Stimulated activated naive CD8-positive, alpha-beta T cell treated with anti-CD3 and anti-CD28 coated beads, Interleukin-15, amount 100 ng/mL, for 72 hours (primary cell): ENCODE measurements around the gene HS6ST1.
A peak's percentile ranks its signal among the peaks of the same experiment; 100 is the strongest.

Experiments
- ATAC-seq: fragments of 150-1000 bp; cut with Tn5 transposase; 2 replicates; pipeline ENCODE4 v1.10.0; 2021; ENCODE audit warnings: mild to moderate bottlenecking, moderate library complexity
- DNase-seq, 2 donors: peaks; one replicate each; pipeline ENCODE4 v3.0.0; 2021 to 2022
- H3K27ac Mint-ChIP-seq, 2 donors: one replicate each; pipeline ENCODE4 v1.8.0; 2022; ENCODE audit warnings: mild to moderate bottlenecking in 2 of 2, mixed read lengths in 2 of 2, moderate library complexity in 2 of 2
- H3K27me3 Mint-ChIP-seq: one replicate; pipeline ENCODE4 v1.8.0; 2022; ENCODE audit warnings: mixed read lengths
- H3K4me1 Mint-ChIP-seq: one replicate; pipeline ENCODE4 v1.8.0; 2022; ENCODE audit warnings: mild to moderate bottlenecking, mixed read lengths
- H3K4me3 Mint-ChIP-seq, 2 donors: one replicate each; pipeline ENCODE4 v1.8.0; 2022; ENCODE audit warnings: mild to moderate bottlenecking in 2 of 2, mixed read lengths in 2 of 2, moderate library complexity in 1 of 2
- H3K9me3 Mint-ChIP-seq, 2 donors: one replicate each; pipeline ENCODE4 v1.8.0; 2022; ENCODE audit warnings: mixed read lengths in 2 of 2

HS6ST1 gene

GRCh38 chr2:128279009-128279408 lies 39.7 kb downstream of the HS6ST1 start:
- Mint-ChIP-seq H3K9me3 (peaks cover 4% of the 10 kb centered on the region in 2 donors), H3K4me1 (peaks cover 36% of the 10 kb centered on the region), H3K27ac (no peak overlapping the region), H3K4me3 (no peak overlapping the region), H3K27me3 (no peaks in the 10 kb centered on the region)
- no peak for DNase-seq
- no peak for ATAC-seq

- ATAC-seq (no peak), DNase-seq (no peak)
- H3K4me1 Mint-ChIP-seq: peaks cover 29% of the 10 kb centered on the region
- H3K27ac Mint-ChIP-seq: peak overlapping the region in 1 of 2 donors; percentile 74
- no peaks in the 10 kb centered on the region for H3K27me3 Mint-ChIP-seq
- H3K4me3 Mint-ChIP-seq: no peak overlapping the region
- peaks cover 6 to 8% of the 10 kb centered on the region in 2 donors for H3K9me3 Mint-ChIP-seq
Observed at GRCh38 chr2:128277961-128278681, 40.5 kb downstream of the HS6ST1 start.

GRCh38 chr2:128276878-128277675 lies 41.6 kb downstream of the HS6ST1 start:
- DNase-seq (no peak), ATAC-seq (no peak)
- no peaks in the 10 kb centered on the region for H3K27me3 Mint-ChIP-seq
- H3K4me3 Mint-ChIP-seq: no peak overlapping the region
- peaks cover 6 to 8% of the 10 kb centered on the region in 2 donors for H3K9me3 Mint-ChIP-seq
- H3K27ac Mint-ChIP-seq: no peak overlapping the region
- H3K4me1 Mint-ChIP-seq: peaks cover 24% of the 10 kb centered on the region

GRCh38 chr2:128275498-128276045 lies 43.1 kb downstream of the HS6ST1 start:
- H3K27me3 Mint-ChIP-seq: no peaks in the 10 kb centered on the region
- peaks cover 6 to 8% of the 10 kb centered on the region in 2 donors for H3K9me3 Mint-ChIP-seq
- no peak for ATAC-seq
- DNase-seq: no peak
- H3K4me3 Mint-ChIP-seq: no peak overlapping the region
- H3K4me1 Mint-ChIP-seq: peaks cover 14% of the 10 kb centered on the region
- no peak overlapping the region for H3K27ac Mint-ChIP-seq

- peaks cover under 1% of the 10 kb centered on the region for H3K4me1 Mint-ChIP-seq
- H3K9me3 Mint-ChIP-seq: peaks cover 6 to 8% of the 10 kb centered on the region in 2 donors
- no peaks in the 10 kb centered on the region for H3K27me3 Mint-ChIP-seq
- no peak for DNase-seq
- no peak overlapping the region for H3K27ac Mint-ChIP-seq
- H3K4me3 Mint-ChIP-seq: no peak overlapping the region
- no peak for ATAC-seq
Observed at GRCh38 chr2:128274218-128274617, 44.5 kb downstream of the HS6ST1 start.

- Mint-ChIP-seq H3K4me3 (no peak overlapping the region), H3K4me1 (no peaks in the 10 kb centered on the region), H3K27me3 (no peaks in the 10 kb centered on the region), H3K27ac (no peak overlapping the region), H3K9me3 (peaks cover 6 to 8% of the 10 kb centered on the region in 2 donors)
- ATAC-seq (peak; percentile 24), DNase-seq (no peak)
Observed at GRCh38 chr2:128273469-128274081, 45.1 kb downstream of the HS6ST1 start.

- H3K4me3 Mint-ChIP-seq: no peak overlapping the region
- no peak overlapping the region for H3K27ac Mint-ChIP-seq
- H3K9me3 Mint-ChIP-seq: peaks cover 6 to 8% of the 10 kb centered on the region in 2 donors
- DNase-seq: no peak
- no peaks in the 10 kb centered on the region for H3K4me1 Mint-ChIP-seq
- ATAC-seq: no peak
- no peaks in the 10 kb centered on the region for H3K27me3 Mint-ChIP-seq
Observed at GRCh38 chr2:128272601-128273468, 45.8 kb downstream of the HS6ST1 start.

- Mint-ChIP-seq H3K27ac (peak overlapping the region in 1 of 2 donors; percentile 63), H3K4me1 (no peaks in the 10 kb centered on the region), H3K27me3 (no peaks in the 10 kb centered on the region), H3K9me3 (peaks cover 6 to 8% of the 10 kb centered on the region in 2 donors), H3K4me3 (no peak overlapping the region)
- ATAC-seq: no peak
- DNase-seq: no peak
Observed at GRCh38 chr2:128271911-128272600, 46.6 kb downstream of the HS6ST1 start.

- Mint-ChIP-seq H3K27me3 (no peaks in the 10 kb centered on the region), H3K9me3 (peaks cover 6 to 8% of the 10 kb centered on the region in 2 donors), H3K4me3 (no peak overlapping the region), H3K4me1 (no peaks in the 10 kb centered on the region), H3K27ac (no peak overlapping the region)
- DNase-seq (no peak), ATAC-seq (no peak)
Observed at GRCh38 chr2:128271597-128271910, 47.1 kb downstream of the HS6ST1 start.

GRCh38 chr2:128270672-128271596 lies 47.7 kb downstream of the HS6ST1 start:
- Mint-ChIP-seq H3K4me3 (no peak overlapping the region), H3K4me1 (no peaks in the 10 kb centered on the region), H3K9me3 (peaks cover 6 to 8% of the 10 kb centered on the region in 2 donors), H3K27ac (peak overlapping the region in 1 of 2 donors; percentile 54), H3K27me3 (no peaks in the 10 kb centered on the region)
- no peak for ATAC-seq
- DNase-seq: no peak

- ATAC-seq (no peak), DNase-seq (no peak)
- Mint-ChIP-seq H3K4me1 (no peaks in the 10 kb centered on the region), H3K27ac (peak overlapping the region in 1 of 2 donors; percentile 6), H3K9me3 (peaks cover 6 to 8% of the 10 kb centered on the region in 2 donors), H3K27me3 (no peaks in the 10 kb centered on the region), H3K4me3 (no peak overlapping the region)
Observed at GRCh38 chr2:128269990-128270671, 48.5 kb downstream of the HS6ST1 start.

- H3K4me3 Mint-ChIP-seq: no peak overlapping the region
Observed at GRCh38 chr2:128269063-128269989, 49.3 kb downstream of the HS6ST1 start.

More at GRCh38 chr2:128269063-128269989, 49.3 kb downstream of the HS6ST1 start:
- ATAC-seq: peak; percentile 37
- DNase-seq: no peak
- Mint-ChIP-seq H3K27me3 (no peaks in the 10 kb centered on the region), H3K4me1 (no peaks in the 10 kb centered on the region), H3K27ac (no peak overlapping the region), H3K9me3 (peaks cover 5 to 8% of the 10 kb centered on the region in 2 donors)
